PC-9 (cell line): Measurements from ENCODE around the gene CTSD.

Experiments used
- EZH2 ChIP-seq: fragments of 200-600 bp; sonication (generic); IDR thresholded peaks from 2 replicates; pipeline ENCODE4 v1.8.0; 2017; ENCODE audit warnings: antibody characterized with exemption, low read depth
- TF ChIP-seq, protein P1 (sequence below): fragments of 200-600 bp; sonication (generic); conservative IDR thresholded peaks from 2 replicates; pipeline ENCODE4 v1.6.1; 2017; ENCODE audit warnings: mixed run types, antibody characterized with exemption, mild to moderate bottlenecking, moderate library complexity

DNA sequence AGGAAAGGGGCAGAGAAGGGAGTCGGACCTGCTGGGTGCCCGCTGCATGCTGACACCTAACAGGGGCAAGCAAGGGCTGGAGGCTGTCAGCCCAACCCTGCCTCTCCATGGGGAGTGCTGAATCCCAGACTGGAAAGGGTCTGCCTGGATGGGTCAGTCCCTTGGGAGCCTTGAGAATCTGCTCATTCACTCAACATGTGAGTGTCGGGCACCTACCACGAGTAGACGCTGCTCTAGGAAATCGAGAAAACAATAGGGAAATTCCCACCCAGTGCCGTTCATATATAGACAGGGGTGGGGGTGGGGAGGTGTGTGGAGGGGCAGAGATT lies 4.4 kb upstream of the CTSD start:
- TF ChIP-seq, protein P1, sequence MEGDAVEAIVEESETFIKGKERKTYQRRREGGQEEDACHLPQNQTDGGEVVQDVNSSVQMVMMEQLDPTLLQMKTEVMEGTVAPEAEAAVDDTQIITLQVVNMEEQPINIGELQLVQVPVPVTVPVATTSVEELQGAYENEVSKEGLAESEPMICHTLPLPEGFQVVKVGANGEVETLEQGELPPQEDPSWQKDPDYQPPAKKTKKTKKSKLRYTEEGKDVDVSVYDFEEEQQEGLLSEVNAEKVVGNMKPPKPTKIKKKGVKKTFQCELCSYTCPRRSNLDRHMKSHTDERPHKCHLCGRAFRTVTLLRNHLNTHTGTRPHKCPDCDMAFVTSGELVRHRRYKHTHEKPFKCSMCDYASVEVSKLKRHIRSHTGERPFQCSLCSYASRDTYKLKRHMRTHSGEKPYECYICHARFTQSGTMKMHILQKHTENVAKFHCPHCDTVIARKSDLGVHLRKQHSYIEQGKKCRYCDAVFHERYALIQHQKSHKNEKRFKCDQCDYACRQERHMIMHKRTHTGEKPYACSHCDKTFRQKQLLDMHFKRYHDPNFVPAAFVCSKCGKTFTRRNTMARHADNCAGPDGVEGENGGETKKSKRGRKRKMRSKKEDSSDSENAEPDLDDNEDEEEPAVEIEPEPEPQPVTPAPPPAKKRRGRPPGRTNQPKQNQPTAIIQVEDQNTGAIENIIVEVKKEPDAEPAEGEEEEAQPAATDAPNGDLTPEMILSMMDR: no peak
- no peak for TF ChIP-seq EZH2
